GM12873 (cell line): ENCODE data around the gene CAPSL.

ENCODE experiments used
- TF ChIP-seq, protein P1 (sequence below): IDR thresholded peaks from 2 replicates; pipeline ENCODE4 v1.5.1; 2012; ENCODE audit warnings: low read depth, mild to moderate bottlenecking, moderate library complexity, low read length, control low read depth; ENCODE audit not compliant: insufficient read depth; ENCODE audit errors: missing control alignments

The CAPSL gene

DNA sequence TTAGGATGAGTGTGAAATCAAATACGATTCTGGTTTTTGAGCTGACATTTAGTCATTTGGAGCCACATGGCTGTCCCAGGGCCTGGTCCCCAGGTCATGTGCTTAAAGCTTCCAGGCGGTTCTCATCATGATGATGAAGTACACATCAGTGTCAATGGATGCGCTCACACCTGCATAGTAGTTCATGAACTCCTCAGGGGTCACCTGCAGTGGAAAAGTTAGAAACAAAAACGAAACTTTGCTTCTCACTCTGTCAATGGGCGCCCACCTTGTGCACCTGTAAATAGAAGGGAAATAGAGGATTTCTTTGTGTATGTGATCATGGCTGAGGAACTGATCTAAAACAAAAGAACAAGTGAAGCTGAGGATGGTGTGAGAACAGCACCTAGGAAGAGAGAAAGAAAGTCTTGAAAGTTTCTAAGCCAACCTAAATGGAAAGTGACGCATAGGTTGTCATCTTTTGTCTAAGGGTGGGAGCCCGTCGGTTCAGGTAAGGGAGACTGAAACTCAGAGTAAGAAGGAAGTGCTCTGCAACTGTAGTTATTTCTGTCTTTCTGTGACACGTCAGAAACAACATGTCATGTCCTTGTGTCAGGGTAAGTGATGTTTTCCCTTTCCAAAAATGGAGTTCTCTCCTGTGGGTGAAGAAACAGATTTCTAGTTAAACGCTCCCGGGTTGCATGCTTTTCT, 33.8 kb downstream of the CAPSL start:
- TF ChIP-seq, protein P1, sequence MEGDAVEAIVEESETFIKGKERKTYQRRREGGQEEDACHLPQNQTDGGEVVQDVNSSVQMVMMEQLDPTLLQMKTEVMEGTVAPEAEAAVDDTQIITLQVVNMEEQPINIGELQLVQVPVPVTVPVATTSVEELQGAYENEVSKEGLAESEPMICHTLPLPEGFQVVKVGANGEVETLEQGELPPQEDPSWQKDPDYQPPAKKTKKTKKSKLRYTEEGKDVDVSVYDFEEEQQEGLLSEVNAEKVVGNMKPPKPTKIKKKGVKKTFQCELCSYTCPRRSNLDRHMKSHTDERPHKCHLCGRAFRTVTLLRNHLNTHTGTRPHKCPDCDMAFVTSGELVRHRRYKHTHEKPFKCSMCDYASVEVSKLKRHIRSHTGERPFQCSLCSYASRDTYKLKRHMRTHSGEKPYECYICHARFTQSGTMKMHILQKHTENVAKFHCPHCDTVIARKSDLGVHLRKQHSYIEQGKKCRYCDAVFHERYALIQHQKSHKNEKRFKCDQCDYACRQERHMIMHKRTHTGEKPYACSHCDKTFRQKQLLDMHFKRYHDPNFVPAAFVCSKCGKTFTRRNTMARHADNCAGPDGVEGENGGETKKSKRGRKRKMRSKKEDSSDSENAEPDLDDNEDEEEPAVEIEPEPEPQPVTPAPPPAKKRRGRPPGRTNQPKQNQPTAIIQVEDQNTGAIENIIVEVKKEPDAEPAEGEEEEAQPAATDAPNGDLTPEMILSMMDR, result no peak

DNA sequence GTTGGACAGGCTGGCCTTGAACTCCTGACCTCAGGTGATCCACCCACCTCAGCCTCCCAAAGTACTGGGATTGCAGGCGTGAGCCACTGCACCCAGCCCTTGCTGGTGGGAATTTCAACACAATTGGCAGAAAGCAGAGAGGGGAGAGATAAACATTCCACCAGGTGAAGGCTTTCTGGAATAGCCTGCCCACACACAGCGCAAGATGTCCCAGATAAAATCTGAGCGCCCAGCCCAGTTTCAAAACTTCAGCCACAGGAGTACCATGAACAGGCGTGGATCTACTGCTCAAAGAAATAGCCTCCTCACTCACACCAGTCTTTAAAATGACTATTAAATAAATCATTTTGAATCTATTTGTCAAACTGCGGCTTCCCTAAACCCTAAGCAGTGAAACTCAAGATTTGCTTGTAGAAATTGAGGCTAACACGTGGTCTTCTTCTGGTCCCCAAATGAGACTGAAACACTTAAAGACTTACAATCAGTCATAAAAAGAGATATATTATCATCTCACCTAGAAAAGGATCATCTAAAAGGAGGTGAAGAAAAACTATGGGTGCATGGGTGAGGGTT, 34.7 kb downstream of the CAPSL start:
- TF ChIP-seq, protein P1, result no peak

DNA sequence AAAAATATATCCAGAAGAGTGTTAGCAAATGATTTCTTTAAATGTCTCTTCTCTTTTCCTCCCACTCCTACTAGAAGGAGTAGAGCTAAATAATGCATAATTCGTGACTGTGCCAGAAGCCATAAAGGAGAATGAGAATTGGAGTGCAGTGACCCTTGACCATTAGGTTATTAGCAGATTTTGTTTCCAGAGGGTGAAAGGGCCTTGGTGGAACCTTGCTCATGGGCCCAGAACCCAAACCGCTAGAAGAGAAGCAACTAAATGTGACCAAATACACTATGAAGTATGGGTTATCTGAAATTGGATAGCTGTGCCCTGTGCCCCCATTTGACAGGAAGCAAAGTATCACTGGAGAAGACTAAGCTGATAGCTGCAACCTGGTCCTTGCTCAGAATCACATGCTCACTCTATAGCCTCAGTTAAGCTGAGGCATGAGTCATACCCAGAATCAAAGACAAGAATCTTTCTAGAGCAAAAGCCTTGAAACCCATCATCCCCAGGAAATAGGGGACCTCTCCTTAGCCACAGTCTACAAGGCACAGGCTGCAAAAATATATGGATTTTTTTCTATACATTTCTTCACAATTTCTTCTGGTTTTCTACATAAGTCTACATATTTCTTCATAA, 36.3 kb downstream of the CAPSL start:
- TF ChIP-seq, protein P1, result no peak

DNA sequence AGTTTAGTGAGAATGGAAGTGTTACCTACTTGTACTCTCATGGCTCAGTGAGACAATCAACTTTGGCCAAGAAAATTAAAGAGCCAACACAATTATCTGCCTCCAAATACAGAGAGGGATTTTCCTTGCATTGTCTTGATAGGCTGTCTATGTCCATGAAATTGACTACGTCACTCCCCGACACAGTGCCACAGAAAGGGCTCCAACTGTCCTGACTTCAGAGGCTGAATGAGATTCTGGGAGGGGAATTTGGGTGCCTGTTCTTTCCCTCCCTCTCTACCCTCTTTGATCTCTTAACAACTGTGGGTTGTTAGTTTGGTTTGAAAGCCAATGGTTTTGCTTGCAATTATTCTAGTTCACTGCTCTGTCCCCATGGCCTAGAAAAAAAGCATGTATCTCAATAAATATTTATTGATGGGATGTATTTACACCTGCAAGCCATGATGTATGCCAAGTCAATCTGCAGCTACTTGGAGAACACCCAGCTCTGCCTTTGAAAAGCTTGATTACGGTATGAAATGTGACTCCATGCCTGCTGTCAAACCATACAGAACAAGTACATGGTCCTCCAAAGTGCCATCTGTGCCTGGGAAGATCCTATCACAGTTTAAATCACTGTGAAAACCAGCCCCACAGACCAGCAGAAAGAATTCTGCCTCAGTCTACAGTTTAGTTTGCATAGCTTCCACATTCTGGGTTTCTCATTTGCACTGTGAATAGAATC, 37.3 kb downstream of the CAPSL start:
- TF ChIP-seq, protein P1, result no peak

DNA sequence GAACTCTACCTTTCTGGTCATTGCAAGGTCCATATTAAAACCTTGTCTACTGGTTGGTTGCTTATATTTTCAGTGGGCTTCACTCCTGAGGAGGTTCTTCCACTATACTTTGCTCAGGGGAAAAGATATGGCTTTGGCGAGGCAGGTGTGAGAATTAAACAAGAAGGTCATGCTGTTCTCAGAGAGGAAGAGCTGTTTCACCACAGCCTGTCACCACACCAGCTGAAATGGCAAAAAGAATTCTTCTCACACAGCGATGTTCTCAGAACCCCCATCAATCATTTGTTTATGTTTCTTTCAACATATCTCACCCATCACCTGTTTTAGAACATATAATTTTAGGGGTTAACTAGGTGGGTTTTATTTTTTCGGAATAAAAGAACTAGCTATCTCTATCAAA, 38.6 kb downstream of the CAPSL start:
- TF ChIP-seq, protein P1, result no peak

DNA sequence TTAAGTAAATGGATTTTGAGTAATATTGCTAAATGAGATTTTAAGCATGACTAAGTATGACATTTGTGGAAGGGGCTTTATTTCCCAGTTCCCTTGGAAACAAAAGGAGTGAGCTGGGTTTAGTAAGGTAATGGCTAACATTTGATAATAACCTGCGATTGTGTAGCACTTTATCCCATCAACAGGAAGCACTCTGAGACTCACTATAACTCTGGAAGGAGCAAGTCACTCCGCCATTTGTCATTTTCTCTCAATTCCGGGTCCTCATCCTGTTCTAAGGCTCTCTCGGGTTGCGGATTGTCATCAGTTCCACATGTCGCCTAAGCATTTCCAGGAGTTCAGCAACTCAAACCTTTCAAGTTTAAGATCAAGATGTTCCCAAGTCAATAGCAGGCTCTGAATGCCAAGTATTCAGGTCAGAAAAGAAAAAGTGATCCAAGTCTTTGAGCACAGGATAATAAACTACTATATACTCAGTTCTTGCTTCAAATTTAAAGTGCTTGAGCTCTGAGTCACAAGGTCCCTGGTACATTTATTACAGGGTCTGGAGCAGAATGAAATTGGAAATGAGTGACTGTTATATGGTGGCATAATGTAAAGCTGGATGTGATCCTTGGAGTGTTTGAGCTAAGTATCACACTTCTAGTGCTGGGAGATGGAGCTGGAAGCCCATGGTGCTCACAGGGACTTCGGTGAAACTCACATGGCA, 39.3 kb downstream of the CAPSL start:
- TF ChIP-seq, protein P1, result no peak
